HCT116 (cell line): ENCODE data around the gene SESN3. TPM values are rescaled to one million over a fixed set of nuclear protein-coding genes. Genes with fewer than 3 reads are reported as not detected.
"Not testable (repeated sequence)": the region's sequence is repeated elsewhere in the genome, so short reads cannot be mapped to it uniquely, and the experiment has no call there.

ENCODE experiments used
- ATAC-seq: fragments of 200-7000 bp; cut with Tn5 transposase; 2 replicates; pipeline ENCODE4 v1.9.1; 2020; ENCODE audit warnings: mild to moderate bottlenecking, moderate library complexity
- BruUV-seq: library from RNA; stranded (reverse); fragments of 400-500 nt; replicated peaks from 2 replicates; lab custom pipeline; 2021; lab: Mats Ljungman, UMichigan
- CTCF ChIA-PET: fragments of 300-600 bp; sonication (Branson Sonifier 250); formaldehyde crosslinking; loops from one replicate; lab custom pipeline; 2021; ENCODE audit warnings: antibody characterized with exemption; lab: Charles Lee
- POLR2A ChIA-PET: fragments of 300-600, 350-600 bp; sonication (Branson Sonifier 250); formaldehyde crosslinking; loops from one replicate; lab custom pipeline; 2021; ENCODE audit warnings: antibody characterized with exemption; lab: Charles Lee
- RAD21 ChIA-PET, 2 experiments: fragments of 300-600 bp; sonication (Branson Sonifier 250); formaldehyde crosslinking; loops; one replicate each; lab custom pipeline; 2023; ENCODE audit warnings: low total read pairs in 2 of 2; ENCODE audit not compliant: uncharacterized antibody in 2 of 2, unreplicated experiment in 2 of 2, low non-redundant PET in 1 of 2; lab: Charles Lee
- DNase-seq: peaks from one replicate; pipeline ENCODE4 v3.0.0-alpha.2; 2010; ENCODE audit warnings: low read depth, low spot score
- H2AFZ ChIP-seq: fragments of 200-600 bp; shearing (Covaris generic), sonication (generic); 2 replicates; pipeline ENCODE4 v1.6.1; 2017; ENCODE audit warnings: low read depth, mixed run types, mixed read lengths, antibody characterized with exemption, low read length; ENCODE audit not compliant: poor library complexity, severe bottlenecking
- H3K27ac ChIP-seq: 2 replicates; pipeline ENCODE4 v1.5.1; 2012; ENCODE audit warnings: low read depth, low read length
- H3K27me3 ChIP-seq: fragments of 200-600 bp; sonication (generic); 2 replicates; pipeline ENCODE4 v1.6.1; 2016; ENCODE audit warnings: mixed run types, low read length, mixed read lengths; ENCODE audit not compliant: insufficient read depth
- H3K36me3 ChIP-seq, 2 experiments: fragments of 200-500 bp in 1 of 2; fragments of 200-600 bp in 1 of 2; sonication (Bioruptor generic) in 1 of 2; sonication (generic) in 1 of 2; 2 replicates each; pipeline versions ENCODE4 v1.5.1 to v1.6.1; 2014 to 2016; ENCODE audit warnings: low read length in 2 of 2, inconsistent platforms in 1 of 2, mixed read lengths in 1 of 2, mixed run types in 1 of 2; ENCODE audit not compliant: insufficient read depth in 2 of 2, control insufficient read depth in 1 of 2
- H3K4me1 ChIP-seq, 2 experiments: fragments of 200-600 bp in 1 of 2; sonication (generic) in 1 of 2; 2 replicates each; pipeline versions ENCODE4 v1.5.1 to v1.6.1; 2012 to 2017; ENCODE audit warnings: low read length in 2 of 2, inconsistent platforms in 1 of 2, mild to moderate bottlenecking in 1 of 2, mixed read lengths in 1 of 2, mixed run types in 1 of 2, moderate library complexity in 1 of 2; ENCODE audit not compliant: insufficient read depth in 2 of 2, control insufficient read depth in 1 of 2
- H3K4me2 ChIP-seq: fragments of 200-600 bp; sonication (generic); 2 replicates; pipeline ENCODE4 v1.6.1; 2017; ENCODE audit warnings: mixed run types, low read length, mixed read lengths
- H3K4me3 ChIP-seq, 2 experiments: fragments of 200-600 bp in 1 of 2; sonication (generic) in 1 of 2; replicated peaks in 1 of 2; 2 replicates each; pipeline ENCODE4 v1.5.1; 2011 to 2016; ENCODE audit warnings: low read length in 2 of 2, control low read depth in 1 of 2, low read depth in 1 of 2, mild to moderate bottlenecking in 1 of 2, mixed read lengths in 1 of 2, mixed run types in 1 of 2
- H3K79me2 ChIP-seq: fragments of 200-600 bp; sonication (generic); 2 replicates; pipeline ENCODE4 v1.6.1; 2017; ENCODE audit warnings: mild to moderate bottlenecking, mixed run types, low read length, moderate library complexity, mixed read lengths; ENCODE audit not compliant: insufficient read depth
- H3K9ac ChIP-seq: fragments of 200-600 bp; sonication (generic); 2 replicates; pipeline ENCODE4 v1.6.1; 2016; ENCODE audit warnings: low read length, mixed read lengths
- H3K9me2 ChIP-seq: fragments of 200-600 bp; sonication (generic), shearing (Covaris generic); 2 replicates; pipeline ENCODE4 v1.6.1; 2017; ENCODE audit warnings: mixed run types, mild to moderate bottlenecking, moderate library complexity; ENCODE audit not compliant: insufficient read depth
- H3K9me3 ChIP-seq, 2 experiments: fragments of 200-500 bp in 1 of 2; fragments of 200-600 bp in 1 of 2; sonication (Bioruptor generic) in 1 of 2; sonication (generic) in 1 of 2; 2 replicates each; pipeline ENCODE4 v1.6.1; 2014 to 2017; ENCODE audit warnings: low read length in 2 of 2, mixed read lengths in 2 of 2, inconsistent platforms in 1 of 2, low read depth in 1 of 2, mild to moderate bottlenecking in 1 of 2, mixed run types in 1 of 2, moderate library complexity in 1 of 2; ENCODE audit not compliant: control insufficient read depth in 1 of 2, insufficient read depth in 1 of 2
- H4K20me1 ChIP-seq: fragments of 200-600 bp; sonication (generic), shearing (Covaris generic); 2 replicates; pipeline ENCODE4 v1.6.1; 2017; ENCODE audit warnings: mixed run types, mild to moderate bottlenecking, moderate library complexity; ENCODE audit not compliant: insufficient read depth
- EZH2phosphoT487 ChIP-seq: fragments of 200-600 bp; IDR thresholded peaks from 2 replicates; pipeline ENCODE4 v1.6.1; 2018; ENCODE audit warnings: antibody characterized with exemption, borderline replicate concordance
- SIN3A ChIP-seq: IDR thresholded peaks from 2 replicates; pipeline ENCODE4 v1.6.1; 2012; ENCODE audit warnings: low read depth
- SP1 ChIP-seq: IDR thresholded peaks from 2 replicates; pipeline ENCODE4 v1.6.1; 2012; ENCODE audit warnings: low read depth
- TCF7L2 ChIP-seq: IDR thresholded peaks from 2 replicates; pipeline ENCODE4 v1.7.0; 2011; ENCODE audit warnings: borderline replicate concordance, inconsistent platforms; ENCODE audit not compliant: insufficient read depth, insufficient read length; ENCODE audit errors: extremely low read depth
- ZBTB33 ChIP-seq: IDR thresholded peaks from 2 replicates; pipeline ENCODE4 v1.6.1; 2011; ENCODE audit warnings: mild to moderate bottlenecking, low read length, moderate library complexity; ENCODE audit not compliant: insufficient replicate concordance; ENCODE audit errors: extremely low read depth
- ZNF274 ChIP-seq: fragments of 200-500 bp; sonication (Bioruptor generic); IDR thresholded peaks from 2 replicates; pipeline ENCODE4 v1.6.1; 2014; ENCODE audit warnings: mild to moderate bottlenecking, low read depth, low read length, inconsistent platforms
- intact Hi-C: fragments of 100-400 bp; cut with micrococcal nuclease; formaldehyde crosslinking; loops from 2 replicates; pipeline ENCODE4 v1.10.0; 2022
- total RNA-seq: library from RNA; stranded (reverse); gene quantifications from one replicate; pipeline ENCODE4 v1.2.1, GENCODE V29; 2021; ENCODE audit not compliant: unreplicated experiment

SESN3 gene
- total RNA-seq, 1 experiment from 2014 or later = 4.2 TPM

GRCh38 chr11:95253141-95253540, 22.1 kb upstream of the SESN3 start:
- no peaks in the 10 kb centered on the region for H3K9me3 ChIP-seq
- RAD21 ChIA-PET = no interaction called here
- H3K36me3 ChIP-seq = no peaks in the 10 kb centered on the region
- POLR2A ChIA-PET = no interaction called here
- no peak overlapping the region for H3K4me2 ChIP-seq
- CTCF ChIA-PET = interaction anchor here (1.5 kb wide), 1 partner anchor 452 kb away, joined by 3 read pairs; no protein-coding TSS in a partner anchor
- no TSS peak for BruUV-seq
- intact Hi-C loops = no loop called here
- DNase-seq (no peak), ATAC-seq (no peak)
- no peaks in the 10 kb centered on the region for H3K9me2 ChIP-seq
- no peaks in the 10 kb centered on the region for H3K79me2 ChIP-seq
- no peak overlapping the region for H3K4me3 ChIP-seq
- no peaks in the 10 kb centered on the region for H4K20me1 ChIP-seq
- H3K4me1 ChIP-seq = peaks cover 13 to 14% of the 10 kb centered on the region in 2 experiments
- no peak overlapping the region for H3K9ac ChIP-seq
- no peak overlapping the region for H2AFZ ChIP-seq
- no peak overlapping the region for H3K27ac ChIP-seq
- TF ChIP-seq ZBTB33 (no peak), SIN3A (no peak), ZNF274 (no peak)
- H3K27me3 ChIP-seq = no peaks in the 10 kb centered on the region

- Histone ChIP-seq H3K9ac (no peak overlapping the region), H3K4me1 (peaks cover 13 to 14% of the 10 kb centered on the region in 2 experiments), H3K4me3 (no peak overlapping the region), H3K9me2 (no peaks in the 10 kb centered on the region), H3K4me2 (no peak overlapping the region), H3K27me3 (no peaks in the 10 kb centered on the region), H3K79me2 (no peaks in the 10 kb centered on the region), H3K36me3 (no peaks in the 10 kb centered on the region), H3K27ac (no peak overlapping the region), H3K9me3 (no peaks in the 10 kb centered on the region), H2AFZ (no peak overlapping the region), H4K20me1 (no peaks in the 10 kb centered on the region)
- no TSS peak for BruUV-seq
- TF ChIP-seq EZH2phosphoT487 (no peak), SP1 (no peak), TCF7L2 (no peak)
- ChIA-PET POLR2A (no interaction called here), CTCF (interaction anchor here (1.5 kb wide), 1 partner anchor 453 kb away, joined by 3 read pairs; no protein-coding TSS in a partner anchor), RAD21 (no interaction called here)
- ATAC-seq (no peak), DNase-seq (no peak)
- intact Hi-C loops = no loop called here
Observed at GRCh38 chr11:95252586-95252985, 21.6 kb upstream of the SESN3 start.

- H3K27me3 ChIP-seq, H3K36me3 ChIP-seq, H3K27ac ChIP-seq, BruUV-seq, RAD21 ChIA-PET, H2AFZ ChIP-seq, H3K9me2 ChIP-seq, ATAC-seq, H3K9ac ChIP-seq, H3K4me2 ChIP-seq, CTCF ChIA-PET, POLR2A ChIA-PET, H3K9me3 ChIP-seq, H4K20me1 ChIP-seq, H3K79me2 ChIP-seq, H3K4me3 ChIP-seq, intact Hi-C loops, DNase-seq: not testable (repeated sequence)
- peaks cover 13 to 14% of the 10 kb centered on the region in 2 experiments for H3K4me1 ChIP-seq
Observed at GRCh38 chr11:95251896-95252295, 20.9 kb upstream of the SESN3 start.
